Heart right ventricle (tissue), 16 donors: ENCODE data around the gene NPDC1. TPM values are rescaled to one million over a fixed set of nuclear protein-coding genes. Genes with fewer than 3 reads are reported as not detected.

Experiments
- ATAC-seq, 8 donors: fragments of 200-7000 bp; cut with Tn5 transposase; one replicate each; pipeline ENCODE4 v1.9.1; 2020; ENCODE audit warnings: mild to moderate bottlenecking in 8 of 8, moderate library complexity in 8 of 8, moderate number of reproducible peaks in 1 of 8
- DNase-seq, 2 donors: peaks; one replicate each; pipeline ENCODE4 v3.0.0-alpha.2; 2020
- H3K27ac ChIP-seq, 10 donors: fragments of 200-600 bp; sonication (generic) in 2 of 10; one replicate each; pipeline versions ENCODE4 v1.5.0 to v1.8.0; 2020 to 2022; ENCODE audit warnings: mild to moderate bottlenecking in 3 of 10
- H3K27me3 ChIP-seq, 7 donors: fragments of 200-600 bp; one replicate each; pipeline ENCODE4 v1.8.0; 2021 to 2022; ENCODE audit warnings: mild to moderate bottlenecking in 2 of 7
- H3K36me3 ChIP-seq, 9 donors: fragments of 200-600 bp; sonication (generic) in 1 of 9; one replicate each; pipeline versions ENCODE4 v1.5.0 to v1.8.0; 2020 to 2022; ENCODE audit warnings: mild to moderate bottlenecking in 2 of 9
- H3K4me1 ChIP-seq, 9 donors: fragments of 200-600 bp; sonication (generic) in 1 of 9; one replicate each; pipeline versions ENCODE4 v1.5.0 to v1.8.0; 2020 to 2022; ENCODE audit warnings: mild to moderate bottlenecking in 4 of 9
- H3K4me3 ChIP-seq, 10 donors: fragments of 200-600 bp; sonication (generic) in 2 of 10; one replicate each; pipeline versions ENCODE4 v1.5.0 to v1.8.0; 2020 to 2022; ENCODE audit warnings: mild to moderate bottlenecking in 7 of 10, moderate library complexity in 2 of 10
- H3K9me3 ChIP-seq, 11 donors: fragments of 200-600 bp in 10 of 11; sonication (generic) in 2 of 11; one replicate each; pipeline versions ENCODE4 v1.5.0 to v1.8.0; 2013 to 2022; ENCODE audit warnings: mild to moderate bottlenecking in 2 of 11, control low read depth in 1 of 11, moderate library complexity in 1 of 11
- CTCF ChIP-seq, 9 donors: fragments of 200-600 bp; sonication (generic) in 2 of 9; IDR thresholded peaks; one replicate each; pipeline versions ENCODE4 v1.5.0 to v1.8.0; 2021 to 2022; ENCODE audit warnings: antibody characterized with exemption in 9 of 9, mild to moderate bottlenecking in 5 of 9, moderate library complexity in 1 of 9
- WGBS, 2 donors: extraction: QIAGEN DNeasy Blood & Tissue Kit; methylation state at CpG; one replicate each; pipeline ENCODE4 v1.1.7; 2013; ENCODE audit warnings: inconsistent platforms in 1 of 2; 5-methylcytosine and 5-hydroxymethylcytosine counted together
- intact Hi-C, 10 donors: fragments of 100-400 bp; cut with DNase I; formaldehyde crosslinking; loops; one replicate each; pipeline versions ENCODE4 v1.11.1 to v1.14.2; 2022
- polyA plus RNA-seq, 2 donors: library from polyadenylated mRNA; stranded (reverse); fragments of 200-250 nt; gene quantifications; one replicate each; pipeline ENCODE4 v1.2.3, GENCODE V29; 2013
- total RNA-seq, 10 donors: library from RNA; stranded (reverse); fragmentation: NEBNext Ultra II Directional in 3 of 10; extraction: Animal tissue kit (Norgen Biotek cat#: 25700) in 3 of 10; gene quantifications; one replicate each; pipeline versions ENCODE4 v1.2.1 to v1.2.4, GENCODE V29; 2021 to 2023
- donor health status: Arrhythmogenic right ventricular cardiomyopathy.
- donor health status: ischemic (EF 13 %, LVEDD 7.1; RV severe dilation, severe dysfunction).
- donor health status: healthy with polysubstance abuse.
- donor health status: DM: no; HTN: yes; CAD: no.
- donor health status: DM: no; HTN: no; CAD: no.
- donor health status: ischemic (EF 25% LVEDD 6.9; RV normal size, moderate dysfunction).
- donor health status: ischemic (EF 25% LVEDD 5.7; RV mildly dilated, moderate dysfunction).
- donor health status: healthy.
- donor health status: DM: yes; HTN: yes; CAD: no.
- donor health status: Ischemic cardiomyopathy.
- donor health status: ischemic (EF 35%, LVEDD 5.7; RV mildly dilated, moderate dysfunction).
- donor health status: nonischemic (EF 11% LVEDD 7.7; RV severe dilation, severe dysfunction).
- donor health status: DM: yes; HTN: yes; CAD: no.
- donor health status: PGD.
- donor health status: ischemic (EF 29% LVEDD 5.4; RV normal size, mild dysfunction).
- donor health status: nonischemic (EF 23%, LVEDD 6.1; RV moderate dilation, normal function).

The NPDC1 gene
- total and polyA plus RNA-seq, 12 donors = 29.1 to 153 (median 54.5) TPM

DNA sequence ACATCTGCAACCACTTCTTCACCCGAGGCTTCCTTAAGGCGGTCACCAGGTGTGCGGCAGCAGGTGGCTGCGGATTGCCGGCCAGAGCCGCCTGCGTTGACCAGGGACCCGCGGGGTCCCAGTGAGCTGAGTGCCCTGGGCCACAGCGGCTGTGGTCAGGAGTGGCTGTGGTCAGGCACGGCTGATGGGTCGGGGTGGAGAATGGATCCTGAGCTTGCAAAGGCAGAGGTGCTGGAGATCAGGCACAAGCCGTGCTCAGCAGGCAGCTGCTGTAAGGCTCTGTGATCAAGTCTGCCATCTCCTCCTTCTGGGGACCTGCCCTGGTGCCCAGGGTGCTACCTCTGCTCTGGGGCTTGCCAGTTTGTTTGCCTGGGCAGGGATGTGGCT lies 33.4 kb upstream of the NPDC1 start:
- peaks cover 0 to 55% (median 18%) of the 10 kb centered on the region in 9 donors for H3K36me3 ChIP-seq
- H3K27ac ChIP-seq = no peak overlapping the region
- H3K9me3 ChIP-seq = no peaks in the 10 kb centered on the region
- H3K4me3 ChIP-seq = no peak overlapping the region
- intact Hi-C loops = no loop called here
- DNase-seq (no peak), ATAC-seq (no peak)
- TF ChIP-seq CTCF (IDR thresholded peaks at IDR 0.05) = no peak
- 90 to 93% methylated on average over 13 of the region's 13 CpGs for WGBS, 2 donors
- H3K4me1 ChIP-seq = peaks cover 8 to 39% (median 13%) of the 10 kb centered on the region in 9 donors
- H3K27me3 ChIP-seq = no peaks in the 10 kb centered on the region

GRCh38 chr9:137078701-137079400 lies 32.9 kb upstream of the NPDC1 start:
- WGBS, 2 donors = 70 to 76% methylated on average over 51 of the region's 51 CpGs
- intact Hi-C loops = no loop called here
- H3K4me1 ChIP-seq = peaks cover 8 to 36% (median 13%) of the 10 kb centered on the region in 9 donors
- H3K4me3 ChIP-seq = peak overlapping the region in 8 of 10 donors; percentile 62 to 79 (median 72)
- TF ChIP-seq CTCF (IDR thresholded peaks at IDR 0.05) = no peak
- ATAC-seq (no peak), DNase-seq (no peak)
- no peak overlapping the region for H3K27ac ChIP-seq
- H3K9me3 ChIP-seq = no peaks in the 10 kb centered on the region
- peaks cover 0 to 54% (median 18%) of the 10 kb centered on the region in 9 donors for H3K36me3 ChIP-seq
- no peaks in the 10 kb centered on the region for H3K27me3 ChIP-seq

DNA sequence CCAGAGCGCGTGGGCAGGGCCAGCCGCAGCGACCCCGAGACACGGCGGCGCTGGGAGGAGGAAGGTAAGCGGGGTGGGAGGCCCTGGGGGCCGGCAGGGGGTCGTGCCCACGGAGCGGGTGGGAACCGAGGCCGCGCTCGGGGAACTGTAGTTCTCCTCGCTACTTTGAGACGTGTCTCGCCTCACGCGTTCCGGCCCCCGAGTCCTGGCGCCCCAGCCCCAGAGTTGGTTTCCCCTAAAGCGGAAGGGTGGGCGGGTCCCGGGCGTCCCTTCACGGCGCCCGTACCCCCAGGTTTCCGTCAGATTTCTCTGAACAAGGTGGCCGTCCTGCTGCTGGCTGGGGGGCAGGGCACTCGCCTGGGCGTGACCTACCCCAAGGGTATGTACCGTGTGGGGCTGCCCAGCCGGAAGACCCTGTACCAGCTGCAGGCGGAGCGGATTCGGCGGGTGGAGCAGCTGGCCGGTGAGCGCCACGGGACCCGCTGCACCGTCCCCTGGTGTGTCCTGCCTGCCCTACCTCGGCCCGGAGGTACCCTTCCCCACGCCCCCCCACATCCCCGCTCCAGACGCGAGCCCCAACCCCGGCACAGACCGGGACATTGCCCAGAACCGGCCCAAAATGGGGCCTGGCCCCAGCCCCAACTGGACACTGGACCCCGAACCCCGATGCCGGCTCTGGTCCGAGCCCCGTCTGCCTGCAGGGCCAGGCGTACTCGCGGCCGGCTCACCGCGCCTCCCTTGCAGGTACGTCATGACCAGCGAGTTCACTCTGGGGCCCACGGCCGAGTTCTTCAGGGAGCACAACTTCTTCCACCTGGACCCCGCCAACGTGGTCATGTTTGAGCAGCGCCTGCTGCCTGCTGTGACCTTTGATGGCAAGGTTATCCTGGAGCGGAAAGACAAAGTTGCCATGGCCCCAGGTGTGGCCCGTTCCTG lies 32.0 kb upstream of the NPDC1 start:
- no peak for TF ChIP-seq CTCF (IDR thresholded peaks at IDR 0.05)
- WGBS, 2 donors = 15 to 19% methylated on average over 68 to 76 of the region's 76 CpGs
- intact Hi-C loops = no loop called here

GRCh38 chr9:137077010-137077747 lies 31.2 kb upstream of the NPDC1 start, which contains the start of gene UAP1L1:
TSS of gene UAP1L1 (plus strand) at chr9:137077517. CDS start at chr9:137077533, 16 bp downstream.
- ATAC-seq (peak; percentile 33 to 80 (median 64)), DNase-seq (peak; percentile 80 to 83)
- peak within 1 kb of the TSS; percentile 16 to 82 (median 62) for H3K27ac ChIP-seq
- H3K4me1 ChIP-seq = peaks cover 8 to 37% (median 13%) of the 10 kb centered on the region in 9 donors
- peaks cover 0 to 37% (median 18%) of the 10 kb centered on the region in 9 donors for H3K36me3 ChIP-seq
- 2% methylated on average over 63 to 85 of the region's 87 CpGs for WGBS, 2 donors
- peak within 1 kb of the TSS; percentile 37 to 79 (median 72) for H3K4me3 ChIP-seq
- TF ChIP-seq CTCF (IDR thresholded peaks at IDR 0.05) = no peak
- H3K9me3 ChIP-seq = no peaks in the 10 kb centered on the region
- intact Hi-C loops = no loop called here
- H3K27me3 ChIP-seq = no peaks in the 10 kb centered on the region

More for the DNA sequence above, 32.0 kb upstream of the NPDC1 start:
- peak in 6 of 8 donors; percentile 5 to 28 (median 14) for ATAC-seq
- H3K36me3 ChIP-seq = peaks cover 0 to 46% (median 18%) of the 10 kb centered on the region in 9 donors
- H3K27ac ChIP-seq = peak overlapping the region in 9 of 10 donors; percentile 16 to 82 (median 35)
- H3K4me1 ChIP-seq = peaks cover 8 to 34% (median 13%) of the 10 kb centered on the region in 9 donors
- H3K4me3 ChIP-seq = peak overlapping the region; percentile 37 to 79 (median 72)
- no peaks in the 10 kb centered on the region for H3K27me3 ChIP-seq
- peak in 1 of 2 donors; percentile 43 for DNase-seq
- no peaks in the 10 kb centered on the region for H3K9me3 ChIP-seq
